Skeletal muscle satellite cell (primary cell): ENCODE results near the gene SDK2.

ENCODE experiments used
- H3K27me3 ChIP-seq: 2 replicates; pipeline ENCODE4 v1.7.0; 2013; ENCODE audit warnings: low read length; ENCODE audit not compliant: control insufficient read depth, insufficient read depth
- H3K36me3 ChIP-seq: 2 replicates; pipeline ENCODE4 v1.7.0; 2013; ENCODE audit warnings: mild to moderate bottlenecking, control low read depth, low read length; ENCODE audit not compliant: insufficient read depth
- H3K4me1 ChIP-seq: 2 replicates; pipeline ENCODE4 v1.7.0; 2013; ENCODE audit warnings: low read length; ENCODE audit not compliant: control insufficient read depth, insufficient read depth
- H3K4me2 ChIP-seq: 2 replicates; pipeline ENCODE4 v1.7.0; 2013; ENCODE audit warnings: mild to moderate bottlenecking, low read length
- H3K4me3 ChIP-seq: 2 replicates; pipeline ENCODE4 v1.7.0; 2013; ENCODE audit warnings: low read length
- H3K9ac ChIP-seq: 2 replicates; pipeline ENCODE4 v1.7.0; 2013; ENCODE audit warnings: mild to moderate bottlenecking, low read depth, low read length, moderate library complexity
- H3K9me3 ChIP-seq: replicated peaks from 2 replicates; pipeline ENCODE4 v1.7.0; 2013; ENCODE audit warnings: mild to moderate bottlenecking, control low read depth, low read length

SDK2 gene

DNA sequence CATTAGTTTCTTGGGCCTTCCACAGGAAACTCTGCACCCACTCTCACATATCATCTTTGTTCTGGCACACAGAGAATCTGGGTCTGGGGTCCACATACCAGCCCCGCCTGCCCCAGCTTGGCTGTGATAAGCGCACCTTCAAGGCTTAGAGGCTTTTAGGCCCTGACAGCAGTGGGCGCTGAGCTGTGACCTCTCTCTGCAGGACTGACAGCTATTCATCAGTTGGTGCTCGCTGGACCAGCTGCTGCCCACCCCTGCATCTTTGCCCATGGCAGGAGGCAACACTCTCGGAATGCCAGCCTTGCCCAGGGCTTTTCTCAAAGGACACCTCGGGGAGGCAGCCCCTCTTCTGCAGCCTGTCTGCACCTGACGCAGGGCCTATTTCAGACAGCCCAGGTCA is 62.9 kb downstream of the SDK2 start:
- Histone ChIP-seq H3K9ac (no peak overlapping the region), H3K4me1 (no peaks in the 10 kb centered on the region), H3K36me3 (no peaks in the 10 kb centered on the region), H3K4me2 (no peak overlapping the region), H3K9me3 (no peaks in the 10 kb centered on the region), H3K27me3 (no peaks in the 10 kb centered on the region), H3K4me3 (no peak overlapping the region)

- H3K36me3 ChIP-seq: no peaks in the 10 kb centered on the region
- H3K4me2 ChIP-seq: no peak overlapping the region
- H3K9me3 ChIP-seq: no peaks in the 10 kb centered on the region
- H3K4me3 ChIP-seq: no peak overlapping the region
- H3K9ac ChIP-seq: no peak overlapping the region
- no peaks in the 10 kb centered on the region for H3K27me3 ChIP-seq
- no peaks in the 10 kb centered on the region for H3K4me1 ChIP-seq
Measured at GRCh38 chr17:73580073-73580710, 64.1 kb downstream of the SDK2 start.

- Histone ChIP-seq H3K36me3 (no peaks in the 10 kb centered on the region), H3K9me3 (no peaks in the 10 kb centered on the region), H3K9ac (no peak overlapping the region), H3K27me3 (no peaks in the 10 kb centered on the region), H3K4me1 (no peaks in the 10 kb centered on the region), H3K4me3 (no peak overlapping the region), H3K4me2 (no peak overlapping the region)
Measured at GRCh38 chr17:73576556-73577098, 67.6 kb downstream of the SDK2 start.

DNA sequence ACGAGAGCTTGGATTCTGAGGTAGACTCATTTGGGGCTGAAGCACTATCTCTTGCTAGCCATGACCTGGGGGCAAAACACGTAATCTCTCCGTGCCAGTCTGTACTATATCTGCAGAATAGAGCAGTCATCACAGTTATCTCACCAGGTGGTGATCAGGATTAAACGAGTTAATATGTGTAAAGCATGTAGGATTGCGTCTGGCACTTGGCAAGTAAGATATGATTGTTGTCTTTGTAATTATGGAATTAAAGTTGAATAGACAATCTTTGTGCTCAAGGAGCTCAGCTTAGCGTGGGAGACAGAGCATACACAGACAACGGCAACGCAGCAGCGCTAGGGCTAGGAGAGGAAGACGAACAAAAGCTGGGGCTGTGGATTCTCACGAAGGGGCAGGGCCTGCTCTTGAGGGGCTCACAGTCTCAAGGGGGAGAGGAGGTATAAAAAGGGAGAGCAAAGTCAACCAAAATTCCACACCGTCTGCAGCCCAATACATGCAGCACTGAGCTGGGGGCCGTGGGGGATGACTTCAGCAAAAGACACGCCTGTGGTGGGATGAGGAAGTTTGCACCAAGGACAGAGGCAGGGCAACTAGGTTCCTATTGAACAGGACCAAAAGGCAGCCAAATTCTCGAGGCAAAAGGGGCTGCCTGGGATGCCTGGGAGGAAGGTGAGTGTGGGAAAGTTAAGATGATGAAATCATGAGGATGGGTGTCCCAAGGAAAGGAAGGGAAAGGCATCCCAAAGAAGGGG is 68.6 kb downstream of the SDK2 start:
- H3K9me3 ChIP-seq: no peaks in the 10 kb centered on the region
- no peak overlapping the region for H3K4me3 ChIP-seq
- H3K36me3 ChIP-seq: no peaks in the 10 kb centered on the region
- no peak overlapping the region for H3K9ac ChIP-seq
- no peaks in the 10 kb centered on the region for H3K4me1 ChIP-seq
- H3K4me2 ChIP-seq: no peak overlapping the region
- H3K27me3 ChIP-seq: no peaks in the 10 kb centered on the region

GRCh38 chr17:73571511-73572130 is 72.6 kb downstream of the SDK2 start:
- Histone ChIP-seq H3K9me3 (no peaks in the 10 kb centered on the region), H3K36me3 (no peaks in the 10 kb centered on the region), H3K4me2 (no peak overlapping the region), H3K4me3 (no peak overlapping the region), H3K9ac (no peak overlapping the region), H3K27me3 (no peaks in the 10 kb centered on the region), H3K4me1 (no peaks in the 10 kb centered on the region)

DNA sequence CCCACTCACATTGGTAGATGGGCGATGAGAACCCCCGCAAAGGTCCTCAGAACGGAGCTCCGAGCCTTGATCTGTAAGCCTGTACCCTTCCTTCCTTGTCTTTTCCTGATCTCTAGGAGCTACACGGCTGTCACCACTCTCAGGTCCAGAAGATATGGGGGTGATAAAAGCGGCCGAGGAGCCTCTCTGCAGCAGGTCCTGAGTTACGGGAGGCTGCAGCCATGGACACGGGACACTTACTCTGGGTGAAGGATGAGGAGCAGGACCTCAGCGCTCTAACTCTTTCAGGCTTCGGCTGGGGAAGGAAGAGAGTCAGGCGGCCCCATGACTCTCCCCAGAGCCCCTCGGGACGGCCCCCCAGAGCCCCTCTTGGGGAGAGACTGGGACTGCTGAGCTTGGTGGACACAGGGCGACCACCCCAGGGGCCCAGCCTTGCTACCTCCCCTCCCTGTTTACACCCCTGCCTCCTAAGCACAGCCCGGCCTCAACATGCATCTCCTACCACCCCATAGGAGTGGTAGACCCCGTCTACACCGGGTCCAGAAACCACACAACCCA is 74.4 kb downstream of the SDK2 start:
- no peak overlapping the region for H3K4me2 ChIP-seq
- H3K36me3 ChIP-seq: no peaks in the 10 kb centered on the region
- no peaks in the 10 kb centered on the region for H3K4me1 ChIP-seq
- H3K27me3 ChIP-seq: no peaks in the 10 kb centered on the region
- no peak overlapping the region for H3K4me3 ChIP-seq
- H3K9me3 ChIP-seq: no peaks in the 10 kb centered on the region
- H3K9ac ChIP-seq: no peak overlapping the region

DNA sequence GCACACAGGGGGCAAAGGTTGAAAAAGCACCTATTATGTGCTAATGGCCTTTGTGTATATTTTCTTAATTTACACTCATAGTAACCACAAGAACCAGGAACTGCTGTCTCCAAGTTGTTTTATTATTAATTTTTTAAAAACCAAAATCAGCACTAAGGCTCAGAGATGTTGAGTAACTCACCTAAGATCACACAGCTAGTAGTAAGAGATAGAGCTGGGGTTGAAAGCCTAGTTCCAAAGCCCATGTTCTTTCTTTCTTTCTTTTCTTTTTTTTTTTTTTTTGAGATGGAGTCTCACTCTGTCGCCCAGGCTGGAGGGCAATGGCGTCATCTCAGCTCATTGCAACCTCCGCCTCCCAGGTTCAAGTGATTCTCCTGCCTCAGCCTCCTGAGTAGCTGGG is 75.3 kb downstream of the SDK2 start:
- H3K4me3 ChIP-seq: no peak overlapping the region
- H3K4me2 ChIP-seq: no peak overlapping the region
- H3K9ac ChIP-seq: no peak overlapping the region
- H3K27me3 ChIP-seq: no peaks in the 10 kb centered on the region
- no peaks in the 10 kb centered on the region for H3K4me1 ChIP-seq
- no peaks in the 10 kb centered on the region for H3K36me3 ChIP-seq
- no peaks in the 10 kb centered on the region for H3K9me3 ChIP-seq

- H3K27me3 ChIP-seq: no peaks in the 10 kb centered on the region
- no peak overlapping the region for H3K4me2 ChIP-seq
- H3K36me3 ChIP-seq: no peaks in the 10 kb centered on the region
- H3K4me1 ChIP-seq: no peaks in the 10 kb centered on the region
- H3K9me3 ChIP-seq: no peaks in the 10 kb centered on the region
- H3K9ac ChIP-seq: no peak overlapping the region
- no peak overlapping the region for H3K4me3 ChIP-seq
Measured at GRCh38 chr17:73566905-73567782, 77.1 kb downstream of the SDK2 start.

- no peak overlapping the region for H3K4me3 ChIP-seq
- H3K4me2 ChIP-seq: no peak overlapping the region
- no peak overlapping the region for H3K9ac ChIP-seq
- H3K9me3 ChIP-seq: no peaks in the 10 kb centered on the region
- H3K36me3 ChIP-seq: no peaks in the 10 kb centered on the region
- no peaks in the 10 kb centered on the region for H3K4me1 ChIP-seq
- no peaks in the 10 kb centered on the region for H3K27me3 ChIP-seq
Measured at GRCh38 chr17:73564843-73565242, 79.4 kb downstream of the SDK2 start.

GRCh38 chr17:73562896-73563295 is 81.3 kb downstream of the SDK2 start:
- H3K9me3 ChIP-seq: no peaks in the 10 kb centered on the region
- H3K4me2 ChIP-seq: no peak overlapping the region
- no peaks in the 10 kb centered on the region for H3K36me3 ChIP-seq
- H3K9ac ChIP-seq: no peak overlapping the region
- H3K4me3 ChIP-seq: no peak overlapping the region
- no peaks in the 10 kb centered on the region for H3K4me1 ChIP-seq
- H3K27me3 ChIP-seq: no peaks in the 10 kb centered on the region

DNA sequence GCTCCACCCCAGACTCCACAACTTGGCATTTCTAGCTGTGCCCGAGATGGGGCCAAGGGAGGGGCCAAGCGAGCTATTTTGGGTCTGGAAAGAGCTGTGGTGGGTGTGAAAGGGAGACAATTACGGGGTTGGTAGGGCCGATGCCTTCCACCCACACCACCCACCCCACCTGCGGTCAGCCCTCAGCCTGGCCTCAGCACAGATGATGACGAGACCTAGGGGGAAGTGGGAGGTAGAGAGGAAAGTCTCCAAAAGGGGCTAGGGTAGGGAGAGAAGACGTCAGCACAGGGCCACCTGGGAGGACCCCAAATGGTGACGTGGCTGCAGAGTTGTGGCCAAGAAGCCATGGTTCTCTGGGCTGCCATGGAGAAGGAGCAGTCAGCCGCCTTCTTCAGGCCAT is 83.1 kb downstream of the SDK2 start:
- no peak overlapping the region for H3K4me2 ChIP-seq
- no peak overlapping the region for H3K4me3 ChIP-seq
- H3K9ac ChIP-seq: no peak overlapping the region
- H3K9me3 ChIP-seq: no peaks in the 10 kb centered on the region
- H3K27me3 ChIP-seq: no peaks in the 10 kb centered on the region
- H3K4me1 ChIP-seq: no peaks in the 10 kb centered on the region
- H3K36me3 ChIP-seq: no peaks in the 10 kb centered on the region
